PFSK-1 (cell line): ENCODE results near the gene SYNE1.

Experiments
- FOXP2 ChIP-seq: optimal IDR thresholded peaks from 2 replicates; pipeline ENCODE3; 2011; ENCODE audit warnings: borderline replicate concordance, control low read depth, inconsistent platforms; ENCODE audit not compliant: insufficient read depth; ENCODE audit errors: extremely low read length, extremely low read depth
- POLR2AphosphoS5 ChIP-seq: IDR thresholded peaks from 2 replicates; pipeline ENCODE4 v1.6.1; 2012; ENCODE audit warnings: low read depth, mild to moderate bottlenecking, control low read depth, low read length, moderate library complexity
- SIN3A ChIP-seq: IDR thresholded peaks from 2 replicates; pipeline ENCODE4 v1.6.1; 2012; ENCODE audit warnings: mild to moderate bottlenecking, low read length, moderate library complexity, borderline replicate concordance; ENCODE audit not compliant: insufficient read depth
- TAF1 ChIP-seq: IDR thresholded peaks from 2 replicates; pipeline ENCODE4 v1.6.1; 2012; ENCODE audit warnings: low read length, control low read depth, borderline replicate concordance; ENCODE audit not compliant: insufficient read depth
- TF ChIP-seq, protein P1 (sequence below), 2 experiments: IDR thresholded peaks; 2 replicates each; pipeline versions ENCODE4 v1.6.1 to v1.8.0; 2011 to 2012; ENCODE audit warnings: low read depth in 2 of 2, low read length in 2 of 2, control low read depth in 1 of 2, inconsistent platforms in 1 of 2, mild to moderate bottlenecking in 1 of 2, moderate library complexity in 1 of 2; ENCODE audit not compliant: insufficient read depth in 1 of 2

SYNE1 gene

GRCh38 chr6:152296648-152297376 lies 340.4 kb downstream of the SYNE1 start:
- TF ChIP-seq POLR2AphosphoS5 (no peak), FOXP2 (no peak), SIN3A (no peak), TAF1 (no peak)
- TF ChIP-seq, protein P1, sequence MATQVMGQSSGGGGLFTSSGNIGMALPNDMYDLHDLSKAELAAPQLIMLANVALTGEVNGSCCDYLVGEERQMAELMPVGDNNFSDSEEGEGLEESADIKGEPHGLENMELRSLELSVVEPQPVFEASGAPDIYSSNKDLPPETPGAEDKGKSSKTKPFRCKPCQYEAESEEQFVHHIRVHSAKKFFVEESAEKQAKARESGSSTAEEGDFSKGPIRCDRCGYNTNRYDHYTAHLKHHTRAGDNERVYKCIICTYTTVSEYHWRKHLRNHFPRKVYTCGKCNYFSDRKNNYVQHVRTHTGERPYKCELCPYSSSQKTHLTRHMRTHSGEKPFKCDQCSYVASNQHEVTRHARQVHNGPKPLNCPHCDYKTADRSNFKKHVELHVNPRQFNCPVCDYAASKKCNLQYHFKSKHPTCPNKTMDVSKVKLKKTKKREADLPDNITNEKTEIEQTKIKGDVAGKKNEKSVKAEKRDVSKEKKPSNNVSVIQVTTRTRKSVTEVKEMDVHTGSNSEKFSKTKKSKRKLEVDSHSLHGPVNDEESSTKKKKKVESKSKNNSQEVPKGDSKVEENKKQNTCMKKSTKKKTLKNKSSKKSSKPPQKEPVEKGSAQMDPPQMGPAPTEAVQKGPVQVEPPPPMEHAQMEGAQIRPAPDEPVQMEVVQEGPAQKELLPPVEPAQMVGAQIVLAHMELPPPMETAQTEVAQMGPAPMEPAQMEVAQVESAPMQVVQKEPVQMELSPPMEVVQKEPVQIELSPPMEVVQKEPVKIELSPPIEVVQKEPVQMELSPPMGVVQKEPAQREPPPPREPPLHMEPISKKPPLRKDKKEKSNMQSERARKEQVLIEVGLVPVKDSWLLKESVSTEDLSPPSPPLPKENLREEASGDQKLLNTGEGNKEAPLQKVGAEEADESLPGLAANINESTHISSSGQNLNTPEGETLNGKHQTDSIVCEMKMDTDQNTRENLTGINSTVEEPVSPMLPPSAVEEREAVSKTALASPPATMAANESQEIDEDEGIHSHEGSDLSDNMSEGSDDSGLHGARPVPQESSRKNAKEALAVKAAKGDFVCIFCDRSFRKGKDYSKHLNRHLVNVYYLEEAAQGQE (IDR thresholded peaks at IDR 0.05; ENCODE audit: insufficient read depth in 1 of 2, low read depth in 2 of 2, low read length in 2 of 2), result no peak

GRCh38 chr6:152295920-152296319 lies 341.2 kb downstream of the SYNE1 start:
- TF ChIP-seq TAF1 (no peak), SIN3A (no peak), FOXP2 (no peak), POLR2AphosphoS5 (no peak)
- TF ChIP-seq, protein P1 (IDR thresholded peaks at IDR 0.05; ENCODE audit: insufficient read depth in 1 of 2, low read depth in 2 of 2, low read length in 2 of 2), result no peak

DNA sequence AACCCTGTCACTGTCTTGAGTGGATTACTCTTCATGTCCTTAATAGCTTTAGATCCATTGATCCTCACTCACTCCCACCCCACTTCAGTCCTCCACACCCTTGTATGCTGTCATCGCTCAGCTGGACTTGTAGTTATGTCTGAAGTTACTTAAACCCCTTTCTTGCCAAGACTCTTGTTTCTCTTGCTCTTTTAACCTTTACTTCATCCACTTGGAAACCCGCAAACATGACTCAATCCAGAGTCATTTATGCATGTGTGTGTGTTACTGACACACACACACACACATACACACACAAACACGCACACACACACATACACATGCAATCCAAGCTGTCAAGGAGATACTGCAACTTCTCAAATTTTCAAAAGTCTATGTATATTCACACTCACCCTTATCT lies 341.8 kb downstream of the SYNE1 start:
- TF ChIP-seq SIN3A (no peak), FOXP2 (no peak), TAF1 (no peak), POLR2AphosphoS5 (no peak)
- TF ChIP-seq, protein P1 (IDR thresholded peaks at IDR 0.05; ENCODE audit: insufficient read depth in 1 of 2, low read depth in 2 of 2, low read length in 2 of 2), result no peak

DNA sequence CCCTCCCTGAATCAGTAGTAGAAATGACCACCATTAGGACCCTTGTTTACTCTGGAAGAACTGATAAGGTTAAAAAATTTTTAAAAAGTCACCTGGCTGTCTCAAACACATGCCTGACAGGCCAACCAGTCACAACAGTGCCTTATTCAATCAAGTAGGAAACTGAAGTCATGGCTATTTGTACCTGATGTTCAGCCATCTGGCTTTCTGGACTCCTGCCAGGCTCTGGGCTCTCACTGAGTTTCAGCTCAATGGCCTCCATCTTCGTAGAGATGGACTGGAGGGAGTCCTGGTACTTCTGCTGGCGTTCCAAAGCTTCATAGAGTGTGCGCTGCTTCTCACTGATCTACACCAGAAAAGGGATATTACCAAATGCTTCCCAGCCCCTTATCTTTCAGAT lies 343.8 kb downstream of the SYNE1 start:
- no peak for TF ChIP-seq SIN3A
- TF ChIP-seq POLR2AphosphoS5, result no peak
- no peak for TF ChIP-seq FOXP2
- TF ChIP-seq, protein P1 (IDR thresholded peaks at IDR 0.05; ENCODE audit: insufficient read depth in 1 of 2, low read depth in 2 of 2, low read length in 2 of 2), result no peak
- TF ChIP-seq TAF1, result no peak

- TF ChIP-seq FOXP2, result no peak
- TF ChIP-seq, protein P1 (IDR thresholded peaks at IDR 0.05; ENCODE audit: insufficient read depth in 1 of 2, low read depth in 2 of 2, low read length in 2 of 2), result no peak
- no peak for TF ChIP-seq POLR2AphosphoS5
- TF ChIP-seq SIN3A, result no peak
Observed at GRCh38 chr6:152292555-152292954, 344.6 kb downstream of the SYNE1 start.
